H9 (cell line): ENCODE measurements around the gene NTRK3. TPM values are rescaled to one million over a fixed set of nuclear protein-coding genes. Genes with fewer than 3 reads are reported as not detected.

ENCODE experiments used
- DNase-seq: peaks from one replicate; pipeline ENCODE4 v3.0.0-alpha.2; 2017
- H2AFZ ChIP-seq: one replicate; pipeline ENCODE4 v1.6.1; 2013; ENCODE audit warnings: mild to moderate bottlenecking, low read length, control low read depth, moderate library complexity
- H2AK5ac ChIP-seq: 2 replicates; pipeline ENCODE4 v1.6.1; 2013; ENCODE audit warnings: low read length, control low read depth, mixed read lengths; ENCODE audit not compliant: insufficient read length
- H2BK120ac ChIP-seq: one replicate; pipeline ENCODE4 v1.6.1; 2013; ENCODE audit warnings: low read depth, mild to moderate bottlenecking, low read length, control low read depth, inconsistent platforms; ENCODE audit not compliant: poor library complexity, severe bottlenecking
- H2BK12ac ChIP-seq: 2 replicates; pipeline ENCODE4 v1.6.1; 2013; ENCODE audit warnings: low read length, control low read depth, mixed read lengths, low read depth; ENCODE audit not compliant: insufficient read length
- H2BK15ac ChIP-seq: 2 replicates; pipeline ENCODE4 v1.6.1; 2013; ENCODE audit warnings: low read depth, low read length, control low read depth
- H2BK20ac ChIP-seq: one replicate; pipeline ENCODE4 v1.6.1; 2013; ENCODE audit warnings: low read depth, mild to moderate bottlenecking, low read length, control low read depth, inconsistent platforms; ENCODE audit not compliant: poor library complexity, severe bottlenecking
- H2BK5ac ChIP-seq: 2 replicates; pipeline ENCODE4 v1.6.1; 2013; ENCODE audit warnings: low read length, control low read depth, mixed read lengths; ENCODE audit not compliant: insufficient read length
- H3K14ac ChIP-seq: 2 replicates; pipeline ENCODE4 v1.6.1; 2013; ENCODE audit warnings: low read length, control low read depth; ENCODE audit not compliant: insufficient read depth
- H3K18ac ChIP-seq: 2 replicates; pipeline ENCODE4 v1.6.1; 2013; ENCODE audit warnings: low read depth, mild to moderate bottlenecking, mixed read lengths, low read length, control low read depth; ENCODE audit not compliant: insufficient read length
- H3K23ac ChIP-seq: 2 replicates; pipeline ENCODE4 v1.6.1; 2013; ENCODE audit warnings: low read length, control low read depth, mixed read lengths, low read depth; ENCODE audit not compliant: insufficient read length
- H3K23me2 ChIP-seq: 2 replicates; pipeline ENCODE4 v1.6.1; 2013; ENCODE audit warnings: low read depth, mild to moderate bottlenecking, mixed read lengths, low read length, control low read depth; ENCODE audit not compliant: insufficient read length, poor library complexity, severe bottlenecking
- H3K27ac ChIP-seq: 2 replicates; pipeline ENCODE4 v1.5.1; 2013; ENCODE audit warnings: low read length, control low read depth, mixed read lengths, low read depth; ENCODE audit not compliant: insufficient read length
- H3K27me3 ChIP-seq: 2 replicates; pipeline ENCODE4 v1.6.1; 2013; ENCODE audit warnings: low read length, control low read depth, inconsistent platforms; ENCODE audit not compliant: insufficient read depth
- H3K4ac ChIP-seq: 2 replicates; pipeline ENCODE4 v1.6.1; 2013; ENCODE audit warnings: low read depth, mild to moderate bottlenecking, control low read depth, inconsistent platforms, low read length, moderate library complexity
- H3K4me1 ChIP-seq: 2 replicates; pipeline ENCODE4 v1.6.1; 2013; ENCODE audit warnings: low read length, control low read depth, inconsistent platforms; ENCODE audit not compliant: insufficient read depth
- H3K4me2 ChIP-seq: 2 replicates; pipeline ENCODE4 v1.6.1; 2013; ENCODE audit warnings: low read length, control low read depth, mixed read lengths; ENCODE audit not compliant: insufficient read length, insufficient read depth
- H3K56ac ChIP-seq: 2 replicates; pipeline ENCODE4 v1.6.1; 2013; ENCODE audit warnings: low read depth, mild to moderate bottlenecking, mixed read lengths, low read length, control low read depth; ENCODE audit not compliant: insufficient read length
- H3K79me1 ChIP-seq: 2 replicates; pipeline ENCODE4 v1.6.1; 2013; ENCODE audit warnings: low read depth, mild to moderate bottlenecking, moderate library complexity, low read length, control low read depth, inconsistent platforms; ENCODE audit not compliant: insufficient read depth, poor library complexity, severe bottlenecking
- H3K79me2 ChIP-seq: 2 replicates; pipeline ENCODE4 v1.6.1; 2013; ENCODE audit warnings: low read length, control low read depth, inconsistent platforms; ENCODE audit not compliant: insufficient read depth
- H3K9ac ChIP-seq: 2 replicates; pipeline ENCODE4 v1.6.1; 2013; ENCODE audit warnings: low read length, control low read depth, mixed read lengths; ENCODE audit not compliant: insufficient read length; ENCODE audit errors: extremely low read depth
- H3K9me3 ChIP-seq: one replicate; pipeline ENCODE4 v1.6.1; 2013; ENCODE audit warnings: low read depth, low read length, inconsistent platforms; ENCODE audit not compliant: control insufficient read depth
- H3T11ph ChIP-seq: one replicate; pipeline ENCODE4 v1.6.1; 2013; ENCODE audit warnings: mild to moderate bottlenecking, low read length, control low read depth, inconsistent platforms
- H4K20me1 ChIP-seq: one replicate; pipeline ENCODE4 v1.6.1; 2013; ENCODE audit not compliant: control insufficient read depth, insufficient read length, insufficient read depth
- H4K5ac ChIP-seq: 2 replicates; pipeline ENCODE4 v1.6.1; 2013; ENCODE audit warnings: low read depth, mild to moderate bottlenecking, mixed read lengths, low read length, control low read depth; ENCODE audit not compliant: insufficient read length
- H4K8ac ChIP-seq: replicated peaks from 2 replicates; pipeline ENCODE4 v1.6.1; 2013; ENCODE audit warnings: low read length, control low read depth, mixed read lengths, low read depth; ENCODE audit not compliant: insufficient read length
- H4K91ac ChIP-seq: 2 replicates; pipeline ENCODE4 v1.6.1; 2013; ENCODE audit warnings: low read depth, mild to moderate bottlenecking, moderate library complexity, mixed read lengths, low read length, control low read depth; ENCODE audit not compliant: insufficient read length
- H3K27ac Mint-ChIP-seq, 3 experiments: 2 replicates in 2 of 3; 3 replicates in 1 of 3; pipeline ENCODE4 v1.8.0; 2020 to 2021; ENCODE audit warnings: mixed read lengths in 3 of 3, mild to moderate bottlenecking in 1 of 3, moderate library complexity in 1 of 3
- H3K27me3 Mint-ChIP-seq: 2 replicates; pipeline ENCODE4 v1.8.0; 2021; ENCODE audit warnings: low read depth, mild to moderate bottlenecking, moderate library complexity, mixed read lengths
- H3K36me3 Mint-ChIP-seq, 3 experiments: 2 replicates in 2 of 3; 3 replicates in 1 of 3; pipeline ENCODE4 v1.8.0; 2020 to 2021; ENCODE audit warnings: low read depth in 3 of 3, mixed read lengths in 3 of 3; ENCODE audit not compliant: insufficient read depth in 1 of 3
- H3K4me1 Mint-ChIP-seq, 2 experiments: 2 replicates each; pipeline ENCODE4 v1.8.0; 2020; ENCODE audit warnings: mixed read lengths in 2 of 2
- H3K4me3 Mint-ChIP-seq, 2 experiments: 2 replicates in 1 of 2; 3 replicates in 1 of 2; pipeline ENCODE4 v1.8.0; 2020 to 2021; ENCODE audit warnings: mild to moderate bottlenecking in 2 of 2, mixed read lengths in 2 of 2, moderate library complexity in 1 of 2
- H3K9me3 Mint-ChIP-seq, 2 experiments: 2 replicates in 1 of 2; 3 replicates in 1 of 2; pipeline ENCODE4 v1.8.0; 2020; ENCODE audit warnings: mild to moderate bottlenecking in 2 of 2, mixed read lengths in 2 of 2, moderate library complexity in 1 of 2
- WGBS: extraction: QIAGEN DNeasy Blood & Tissue Kit; methylation state at CpG from one replicate; pipeline ENCODE4 v1.1.7; 2013; ENCODE audit warnings: missing lambda C conversion rate, low lambda C conversion rate, mixed read lengths; ENCODE audit not compliant: insufficient read length; ENCODE audit errors: extremely low coverage; 5-methylcytosine and 5-hydroxymethylcytosine counted together
- total RNA-seq: library from RNA; stranded (reverse); gene quantifications from 2 replicates; pipeline ENCODE4 v1.2.1, GENCODE V29; 2021
- TF ChIP-seq, protein P1 (sequence below): fragments of 200-600 bp; sonication (generic); conservative IDR thresholded peaks from 3 replicates; pipeline ENCODE4 v1.8.0; 2021; ENCODE audit warnings: antibody characterized with exemption, mild to moderate bottlenecking

The NTRK3 gene
- total RNA-seq, 1 experiment from 2014 or later = 2.5 TPM

DNA sequence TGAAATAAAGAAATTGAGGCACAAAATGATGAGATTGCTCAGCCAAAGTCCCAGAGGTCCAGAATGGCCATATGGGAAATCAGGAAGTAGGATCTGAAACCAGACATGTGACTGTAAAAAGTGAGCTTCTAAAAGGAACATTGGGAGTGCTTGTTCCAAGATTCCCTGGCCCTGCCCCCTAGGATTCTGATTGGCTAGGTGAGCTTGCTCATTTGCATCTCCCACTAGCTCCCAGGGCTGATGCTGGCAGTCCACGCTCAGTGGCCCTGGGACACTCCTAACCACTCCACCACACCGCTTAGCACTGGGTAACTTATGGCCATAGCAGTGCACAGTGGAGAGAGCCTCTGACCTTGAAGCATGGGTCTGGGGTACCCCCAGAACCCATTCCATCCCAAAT is 326.7 kb downstream of the NTRK3 start:
- H3K4me2 ChIP-seq = no peak overlapping the region
- no peak overlapping the region for H3T11ph ChIP-seq
- no peak overlapping the region for H2BK120ac ChIP-seq
- H3K23ac ChIP-seq = no peak overlapping the region
- H3K27ac Mint-ChIP-seq = no peak overlapping the region
- H3K14ac ChIP-seq = no peak overlapping the region
- no peaks in the 10 kb centered on the region for H3K9me3 ChIP-seq
- no peak overlapping the region for H3K4me3 Mint-ChIP-seq
- H2AFZ ChIP-seq = no peak overlapping the region
- H3K27me3 ChIP-seq = no peaks in the 10 kb centered on the region
- H2BK12ac ChIP-seq = no peak overlapping the region
- H3K4me1 Mint-ChIP-seq = no peaks in the 10 kb centered on the region
- H2AK5ac ChIP-seq = no peak overlapping the region
- no peak overlapping the region for H3K18ac ChIP-seq
- no peaks in the 10 kb centered on the region for H3K23me2 ChIP-seq
- H4K91ac ChIP-seq = no peak overlapping the region
- H3K4ac ChIP-seq = no peak overlapping the region
- H3K4me1 ChIP-seq = no peaks in the 10 kb centered on the region
- no peaks in the 10 kb centered on the region for H3K79me2 ChIP-seq
- H3K27me3 Mint-ChIP-seq = no peaks in the 10 kb centered on the region
- H3K27ac ChIP-seq = no peak overlapping the region
- no peak overlapping the region for H2BK5ac ChIP-seq
- no peak overlapping the region for H2BK15ac ChIP-seq
- DNase-seq = no peak
- H4K8ac ChIP-seq = no peak overlapping the region
- no peaks in the 10 kb centered on the region for H3K79me1 ChIP-seq
- no peaks in the 10 kb centered on the region for H3K36me3 Mint-ChIP-seq
- TF ChIP-seq, protein P1, sequence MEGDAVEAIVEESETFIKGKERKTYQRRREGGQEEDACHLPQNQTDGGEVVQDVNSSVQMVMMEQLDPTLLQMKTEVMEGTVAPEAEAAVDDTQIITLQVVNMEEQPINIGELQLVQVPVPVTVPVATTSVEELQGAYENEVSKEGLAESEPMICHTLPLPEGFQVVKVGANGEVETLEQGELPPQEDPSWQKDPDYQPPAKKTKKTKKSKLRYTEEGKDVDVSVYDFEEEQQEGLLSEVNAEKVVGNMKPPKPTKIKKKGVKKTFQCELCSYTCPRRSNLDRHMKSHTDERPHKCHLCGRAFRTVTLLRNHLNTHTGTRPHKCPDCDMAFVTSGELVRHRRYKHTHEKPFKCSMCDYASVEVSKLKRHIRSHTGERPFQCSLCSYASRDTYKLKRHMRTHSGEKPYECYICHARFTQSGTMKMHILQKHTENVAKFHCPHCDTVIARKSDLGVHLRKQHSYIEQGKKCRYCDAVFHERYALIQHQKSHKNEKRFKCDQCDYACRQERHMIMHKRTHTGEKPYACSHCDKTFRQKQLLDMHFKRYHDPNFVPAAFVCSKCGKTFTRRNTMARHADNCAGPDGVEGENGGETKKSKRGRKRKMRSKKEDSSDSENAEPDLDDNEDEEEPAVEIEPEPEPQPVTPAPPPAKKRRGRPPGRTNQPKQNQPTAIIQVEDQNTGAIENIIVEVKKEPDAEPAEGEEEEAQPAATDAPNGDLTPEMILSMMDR = no peak
- WGBS = no CpG with 5 or more reads among the region's 2 CpGs
- no peak overlapping the region for H3K56ac ChIP-seq
- H3K9me3 Mint-ChIP-seq = no peaks in the 10 kb centered on the region
- H4K20me1 ChIP-seq = no peaks in the 10 kb centered on the region
- no peak overlapping the region for H4K5ac ChIP-seq
- H3K9ac ChIP-seq = no peak overlapping the region
- H2BK20ac ChIP-seq = no peak overlapping the region
